HG03442 (cell line): ENCODE results near the gene ZNF200.
"Not testable (repeated sequence)": the region's sequence is repeated elsewhere in the genome, so short reads cannot be mapped to it uniquely, and the experiment has no call there.

Experiments
- ATAC-seq: cut with Tn5 transposase; IDR thresholded peaks from one replicate; pipeline ENCODE4 v1.9.1; 2021; ENCODE audit warnings: mild to moderate bottlenecking, moderate library complexity; ENCODE audit not compliant: unreplicated experiment

ZNF200 gene

DNA sequence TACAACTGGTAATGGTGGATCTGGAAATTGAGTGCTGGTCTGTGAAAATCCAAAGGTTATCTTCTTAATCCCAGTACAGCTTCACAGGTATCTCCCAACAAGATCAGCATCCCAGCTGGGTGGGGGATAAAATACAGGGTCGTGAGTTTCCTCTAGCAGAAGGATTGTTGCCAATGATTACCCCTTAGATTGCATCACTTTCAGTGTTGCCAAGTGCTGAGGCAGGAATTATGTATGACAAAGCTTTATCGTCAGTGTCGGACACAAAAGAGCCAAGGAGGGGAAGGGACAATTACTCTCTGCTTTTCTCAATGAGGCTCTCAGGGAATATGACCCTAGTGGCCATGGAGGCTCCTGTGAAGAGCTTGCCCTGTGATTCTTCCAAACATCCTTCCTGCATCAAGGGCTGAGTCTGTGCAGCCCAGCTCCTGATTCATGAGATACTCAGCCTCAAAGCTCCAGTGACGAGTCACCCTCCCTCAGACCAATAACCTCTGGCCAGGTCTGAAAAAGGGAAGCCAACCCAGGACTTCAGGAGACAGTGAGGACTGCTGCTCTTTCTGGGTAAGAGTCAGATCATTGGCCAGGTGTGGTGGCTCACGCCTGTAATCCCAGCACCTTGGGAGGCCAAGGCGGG, 31.9 kb downstream of the ZNF200 start:
- no peak for ATAC-seq

GRCh38 chr16:3198334-3199072, 36.5 kb downstream of the ZNF200 start:
- ATAC-seq: no peak

- ATAC-seq: not testable (repeated sequence)
Measured at GRCh38 chr16:3197694-3198333, 37.1 kb downstream of the ZNF200 start.

DNA sequence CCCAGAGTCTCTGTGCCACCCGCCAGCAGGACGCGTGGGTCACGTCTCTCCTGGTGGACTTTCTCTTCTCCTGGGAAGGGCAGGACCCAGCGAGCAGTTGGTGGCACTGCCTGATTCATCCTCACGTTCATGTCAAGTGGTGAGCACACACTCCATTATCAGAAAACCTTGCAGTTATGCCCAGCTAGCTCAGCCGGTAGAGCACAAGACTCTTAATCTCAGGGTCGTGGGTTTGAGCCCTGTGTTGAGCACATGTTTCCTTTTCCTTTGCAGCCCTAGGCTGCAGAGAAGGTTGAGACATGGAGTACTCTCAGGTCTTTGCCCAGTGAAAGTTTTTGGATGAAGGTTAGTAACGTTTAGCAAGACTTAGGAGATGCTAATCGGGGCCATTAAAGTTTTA, 39.0 kb downstream of the ZNF200 start:
- no peak for ATAC-seq

DNA sequence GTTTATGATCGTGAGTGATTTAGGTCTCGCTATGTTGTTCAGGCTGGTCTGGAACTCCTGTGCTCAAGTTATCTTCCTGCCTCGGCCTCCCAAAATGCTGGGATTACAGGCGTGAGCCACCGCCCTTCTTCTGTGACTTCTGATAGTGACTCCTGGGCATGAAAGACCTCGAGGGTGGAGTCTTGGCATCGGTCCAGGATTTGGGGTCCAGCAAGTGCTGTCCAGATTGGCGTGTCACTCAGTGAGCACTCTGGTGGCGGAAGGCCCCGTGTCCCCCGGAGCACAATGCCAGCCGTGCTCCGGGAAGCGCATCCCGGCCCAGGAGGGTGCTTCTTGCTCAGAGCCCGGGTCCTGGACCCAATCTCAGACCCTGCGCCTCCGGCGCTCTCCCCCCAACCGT, 40.2 kb downstream of the ZNF200 start:
- no peak for ATAC-seq

GRCh38 chr16:3193221-3194212, 41.4 kb downstream of the ZNF200 start:
- ATAC-seq: no peak

GRCh38 chr16:3192476-3193019, 42.4 kb downstream of the ZNF200 start:
- ATAC-seq: no peak

DNA sequence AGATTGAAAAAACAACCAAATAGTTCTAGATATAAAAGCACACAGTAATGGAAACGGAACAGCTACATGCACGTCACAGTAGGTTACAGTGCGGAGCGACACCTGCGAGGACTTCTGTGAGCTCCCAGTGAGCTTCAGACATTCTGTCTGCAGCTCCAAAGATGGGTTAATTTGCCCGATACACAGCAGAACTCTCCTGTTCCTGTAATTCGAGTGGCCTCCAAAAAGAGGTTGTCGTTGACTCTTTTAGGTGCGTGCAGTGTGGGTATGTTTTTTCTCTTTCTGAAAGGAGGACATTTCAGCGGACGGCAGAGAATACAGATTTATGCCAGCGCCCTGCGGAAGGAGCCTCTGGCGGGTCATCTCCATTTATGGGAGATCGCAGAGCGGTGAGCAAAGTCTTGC, 44.0 kb downstream of the ZNF200 start:
- no peak for ATAC-seq

GRCh38 chr16:3189869-3190268, 45.1 kb downstream of the ZNF200 start:
- no peak for ATAC-seq

- no peak for ATAC-seq
Measured at GRCh38 chr16:3188925-3189825, 45.8 kb downstream of the ZNF200 start.

- no peak for ATAC-seq
Measured at GRCh38 chr16:3188675-3188924, 46.4 kb downstream of the ZNF200 start.

- ATAC-seq: no peak
Measured at GRCh38 chr16:3187798-3188674, 46.9 kb downstream of the ZNF200 start, which contains the start of gene OR1F1. Gene OR1F1, plus strand, starts transcription at chr16:3188204.

DNA sequence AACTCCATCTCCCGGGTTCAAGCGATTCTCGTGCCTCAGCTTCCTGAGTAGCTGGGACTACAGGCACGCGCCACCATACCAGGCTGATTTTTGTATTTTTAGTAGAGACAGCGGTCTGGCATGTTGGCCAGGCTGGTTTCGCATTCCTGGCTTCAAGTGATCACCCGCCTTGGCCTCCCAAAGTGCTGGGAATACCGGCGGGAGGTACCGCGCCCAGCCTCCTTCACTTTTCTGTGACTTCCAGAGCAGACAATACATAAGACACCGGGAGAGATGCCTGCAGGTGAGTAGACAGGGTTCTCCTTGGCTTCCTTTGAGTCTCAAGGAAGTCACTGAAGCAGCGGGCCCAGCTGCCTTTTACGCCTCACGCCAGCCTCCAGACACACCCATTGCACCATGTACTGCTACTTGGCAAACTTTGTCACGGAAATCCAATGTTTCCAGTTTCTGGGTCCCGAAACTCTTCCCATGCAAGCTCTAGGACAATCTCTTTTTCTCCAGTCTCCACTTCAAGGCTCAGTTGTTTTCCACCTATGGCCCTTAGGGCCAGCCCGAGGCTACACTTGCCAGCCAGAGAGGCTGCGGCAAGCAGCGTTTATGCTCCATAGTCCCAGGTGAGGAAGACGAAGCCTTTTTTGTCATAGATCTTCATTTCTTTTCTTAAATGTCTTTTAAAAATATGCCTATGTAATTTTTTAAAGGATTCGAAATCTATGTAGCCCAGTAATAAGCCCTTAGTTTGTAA, 47.8 kb downstream of the ZNF200 start:
- no peak for ATAC-seq

DNA sequence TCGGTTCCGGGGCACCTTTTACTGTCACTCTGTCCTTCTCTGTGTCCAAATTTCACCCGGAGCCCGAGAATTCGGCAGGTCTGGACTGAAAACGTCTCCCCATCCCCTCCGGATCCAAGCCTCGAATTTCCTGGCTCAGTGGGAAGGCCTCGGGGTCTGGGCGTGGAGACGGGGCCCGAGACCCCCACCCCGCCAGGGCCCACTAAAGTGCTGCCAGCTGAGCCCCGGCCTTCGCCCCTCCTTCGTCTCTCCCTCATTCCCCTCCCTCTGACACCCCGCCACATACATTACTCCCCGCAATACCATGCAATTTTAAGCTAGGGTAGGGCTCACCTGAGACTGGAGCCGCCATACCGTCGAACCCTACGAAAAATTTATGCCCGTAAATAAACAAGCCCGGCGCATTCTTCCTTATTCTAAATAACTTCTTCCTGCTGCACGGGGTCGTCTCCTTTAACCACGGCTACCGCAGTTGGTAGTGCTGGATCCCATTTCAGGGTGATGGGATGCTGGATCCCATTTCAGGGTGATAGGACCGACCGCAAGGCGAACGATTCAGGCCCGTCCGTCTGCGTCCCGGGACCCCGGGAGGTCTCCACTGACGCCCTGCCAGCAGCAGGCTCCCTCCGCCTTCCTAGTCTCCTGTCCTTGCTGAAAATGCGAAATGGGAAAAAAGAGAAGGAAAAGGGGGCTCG, 51.4 kb downstream of the ZNF200 start:
- ATAC-seq: no peak

- no peak for ATAC-seq
Measured at GRCh38 chr16:3182608-3183444, 52.1 kb downstream of the ZNF200 start.

DNA sequence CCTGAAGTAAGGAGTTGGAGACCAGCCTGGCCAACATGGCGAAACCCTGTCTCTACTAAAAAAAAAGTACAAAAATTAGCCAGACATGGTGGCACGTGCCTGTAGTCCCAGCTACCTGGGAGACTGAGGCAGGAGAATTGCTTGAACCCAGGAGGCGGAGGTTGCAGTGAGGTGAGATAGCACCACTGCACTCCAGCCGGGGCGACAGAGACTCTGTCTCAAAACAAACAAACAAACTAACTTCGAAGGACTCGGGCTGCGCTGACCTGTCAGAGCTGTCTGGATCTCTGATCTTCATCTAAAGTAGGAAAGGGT, 52.7 kb downstream of the ZNF200 start:
- ATAC-seq: not testable (repeated sequence)

- ATAC-seq: no peak
Measured at GRCh38 chr16:3180445-3180878, 54.5 kb downstream of the ZNF200 start.
